Choroid plexus epithelial cell (primary cell): ENCODE data around the gene TMEM235.

ENCODE experiments used
- DNase-seq: peaks from one replicate; pipeline ENCODE4 v3.0.0-alpha.2; 2010; ENCODE audit warnings: low read depth
- H3K4me3 ChIP-seq: 2 replicates; pipeline ENCODE4 v1.5.1; 2011; ENCODE audit warnings: low read depth, mild to moderate bottlenecking, control low read depth, low read length, moderate library complexity
- TF ChIP-seq, protein P1 (sequence below): conservative IDR thresholded peaks from 2 replicates; pipeline ENCODE4 v1.5.1; 2011; ENCODE audit warnings: low read depth, mild to moderate bottlenecking, control low read depth, inconsistent platforms, low read length, moderate library complexity

Gene TMEM235

DNA sequence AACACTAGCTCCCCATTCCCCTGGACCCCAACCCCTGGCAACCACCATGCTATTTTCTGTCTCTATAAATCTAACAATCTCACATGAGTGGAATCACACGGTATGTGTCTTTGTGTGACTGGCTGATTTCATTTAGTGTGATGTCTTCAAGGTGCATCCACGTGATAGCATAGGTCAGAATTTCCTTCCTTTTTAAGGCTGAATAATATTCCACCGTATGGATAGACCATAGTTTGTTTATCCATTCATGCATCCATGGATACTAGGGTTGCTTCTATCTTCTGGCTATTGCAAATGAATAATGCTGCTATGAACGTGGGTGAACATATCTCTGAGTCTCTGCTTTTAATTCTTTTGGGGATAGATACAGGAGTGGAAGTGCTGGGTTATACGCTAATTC lies 43.9 kb downstream of the TMEM235 start:
- no peak overlapping the region for H3K4me3 ChIP-seq
- TF ChIP-seq, protein P1, sequence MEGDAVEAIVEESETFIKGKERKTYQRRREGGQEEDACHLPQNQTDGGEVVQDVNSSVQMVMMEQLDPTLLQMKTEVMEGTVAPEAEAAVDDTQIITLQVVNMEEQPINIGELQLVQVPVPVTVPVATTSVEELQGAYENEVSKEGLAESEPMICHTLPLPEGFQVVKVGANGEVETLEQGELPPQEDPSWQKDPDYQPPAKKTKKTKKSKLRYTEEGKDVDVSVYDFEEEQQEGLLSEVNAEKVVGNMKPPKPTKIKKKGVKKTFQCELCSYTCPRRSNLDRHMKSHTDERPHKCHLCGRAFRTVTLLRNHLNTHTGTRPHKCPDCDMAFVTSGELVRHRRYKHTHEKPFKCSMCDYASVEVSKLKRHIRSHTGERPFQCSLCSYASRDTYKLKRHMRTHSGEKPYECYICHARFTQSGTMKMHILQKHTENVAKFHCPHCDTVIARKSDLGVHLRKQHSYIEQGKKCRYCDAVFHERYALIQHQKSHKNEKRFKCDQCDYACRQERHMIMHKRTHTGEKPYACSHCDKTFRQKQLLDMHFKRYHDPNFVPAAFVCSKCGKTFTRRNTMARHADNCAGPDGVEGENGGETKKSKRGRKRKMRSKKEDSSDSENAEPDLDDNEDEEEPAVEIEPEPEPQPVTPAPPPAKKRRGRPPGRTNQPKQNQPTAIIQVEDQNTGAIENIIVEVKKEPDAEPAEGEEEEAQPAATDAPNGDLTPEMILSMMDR: no peak
- no peak for DNase-seq

DNA sequence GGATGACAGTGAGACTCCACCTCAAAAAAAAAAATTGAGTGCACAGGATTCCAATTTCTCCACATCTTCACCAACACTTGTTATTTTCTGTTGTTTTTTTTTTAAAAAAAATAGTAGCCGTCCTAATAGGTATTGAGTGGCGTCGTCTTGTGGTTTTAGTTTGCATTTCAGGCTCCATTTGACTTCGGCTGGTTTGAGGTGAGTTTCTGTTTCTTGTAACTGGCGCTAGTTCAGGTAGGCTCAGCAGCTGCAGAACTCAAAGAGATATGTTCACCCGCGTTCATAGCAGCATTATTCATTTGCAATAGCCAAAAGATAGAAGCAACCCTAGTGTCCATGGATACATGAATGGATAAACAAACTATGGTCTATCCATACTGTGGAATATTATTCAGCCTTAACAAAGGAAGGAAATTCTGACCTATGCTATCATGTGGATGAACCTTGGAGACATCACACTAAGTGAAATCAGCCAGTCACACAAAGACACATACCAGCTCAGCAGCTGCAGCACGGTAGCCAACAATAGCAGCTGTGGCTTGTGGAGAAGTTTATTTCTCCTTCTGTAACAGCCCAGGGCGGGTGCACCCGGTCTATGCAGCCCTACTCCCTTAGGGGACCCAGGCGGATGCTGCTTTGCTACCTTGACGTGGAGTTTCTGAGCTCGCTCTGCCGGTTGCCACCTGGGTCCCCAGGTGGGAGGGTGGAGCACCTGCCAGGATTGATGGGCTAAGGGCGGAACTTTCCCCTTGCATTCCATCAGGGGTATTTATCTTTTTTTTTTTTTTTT lies 44.9 kb downstream of the TMEM235 start:
- TF ChIP-seq, protein P1: no peak
- DNase-seq: no peak
- no peak overlapping the region for H3K4me3 ChIP-seq

DNA sequence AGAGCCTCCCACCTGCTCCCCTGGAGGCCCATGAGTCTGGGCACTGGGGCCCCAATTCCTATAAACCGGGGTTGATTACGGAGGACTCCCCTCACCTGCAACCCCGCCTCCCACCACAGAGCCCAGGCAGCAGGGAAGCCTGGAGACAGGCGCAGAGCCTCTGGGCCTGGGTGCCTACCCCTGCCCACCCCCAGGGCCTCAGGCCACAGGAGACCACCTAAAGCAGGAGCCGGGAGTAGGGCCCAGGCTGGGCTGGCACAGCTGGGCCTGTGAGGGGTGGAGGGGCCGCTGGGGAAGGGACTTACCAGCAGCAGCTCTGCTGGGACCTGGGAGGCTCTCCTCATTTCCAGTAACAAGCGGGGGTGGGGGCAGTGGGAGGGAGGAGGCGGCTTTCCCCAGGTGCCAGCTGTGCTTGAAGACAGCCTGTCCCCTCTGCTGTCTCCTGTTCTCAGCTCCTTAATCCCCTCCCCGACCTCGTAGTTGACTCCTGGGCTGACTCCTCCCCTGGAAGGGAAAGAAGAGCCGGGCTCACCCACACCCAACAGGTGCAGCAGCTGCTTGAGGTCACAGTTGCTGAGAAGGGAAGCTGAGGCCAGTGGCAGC lies 46.8 kb downstream of the TMEM235 start:
- no peak for DNase-seq
- TF ChIP-seq, protein P1: no peak
- no peak overlapping the region for H3K4me3 ChIP-seq

DNA sequence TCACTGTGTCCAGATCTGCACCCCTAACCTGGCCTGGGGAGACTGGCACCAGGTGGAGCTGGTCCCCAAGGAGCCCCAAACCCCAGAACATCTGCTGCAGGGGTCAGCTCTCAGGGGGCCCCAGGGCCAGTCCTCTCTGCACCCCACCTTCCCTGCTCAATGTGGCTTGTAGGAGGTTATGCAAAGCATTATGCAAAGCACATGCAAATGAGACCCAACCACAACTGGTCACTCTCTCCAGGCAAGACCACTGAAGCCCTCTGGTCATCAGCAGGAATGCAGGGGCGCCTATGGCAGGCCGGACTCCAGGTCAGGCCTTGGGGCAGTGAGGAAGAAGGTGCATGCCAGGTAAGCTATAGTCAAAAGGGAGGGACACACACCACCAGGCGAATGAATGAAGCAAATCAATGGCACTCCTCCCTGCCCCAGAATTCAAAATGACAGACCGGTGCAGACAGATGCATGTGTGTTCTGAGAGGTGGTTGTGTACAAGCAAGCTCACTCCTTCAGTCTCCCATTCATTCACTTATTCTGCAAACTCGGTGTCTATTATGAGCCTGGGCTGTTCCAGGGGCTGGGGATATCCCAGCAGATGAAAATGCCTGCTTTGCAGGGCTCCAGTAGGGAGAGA lies 48.0 kb downstream of the TMEM235 start:
- TF ChIP-seq, protein P1: no peak
- H3K4me3 ChIP-seq: no peak overlapping the region
- DNase-seq: no peak

DNA sequence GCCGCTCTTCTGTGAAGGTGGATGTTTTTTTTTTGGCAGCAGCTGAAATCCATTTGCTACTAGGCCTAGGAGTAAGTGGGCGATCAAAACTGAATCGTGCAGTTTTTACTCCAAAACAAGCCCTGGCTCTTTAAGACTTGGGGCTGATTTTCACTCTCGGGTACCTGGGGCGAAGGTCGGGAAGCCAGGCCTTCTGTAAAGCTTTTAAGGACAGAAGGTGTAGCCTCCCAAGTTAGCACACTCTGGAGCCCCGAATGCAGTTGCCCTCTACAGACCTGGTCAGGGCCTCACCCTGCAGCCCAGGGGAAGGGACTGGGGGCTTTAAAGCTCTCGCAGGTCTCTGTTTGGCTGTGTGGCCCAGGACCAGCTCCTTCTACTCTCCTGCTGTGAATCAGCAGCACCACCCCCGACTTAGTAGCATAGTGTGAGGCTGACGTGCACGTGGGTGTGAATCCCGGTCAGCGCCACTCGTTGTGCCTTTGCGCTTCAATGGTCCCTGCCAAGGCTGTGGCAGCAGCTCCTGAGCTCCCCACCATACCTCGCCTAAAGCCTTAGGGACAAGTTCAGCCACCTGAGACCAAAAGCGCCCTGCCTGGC lies 49.9 kb downstream of the TMEM235 start:
- TF ChIP-seq, protein P1: no peak
- H3K4me3 ChIP-seq: no peak overlapping the region
- no peak for DNase-seq

DNA sequence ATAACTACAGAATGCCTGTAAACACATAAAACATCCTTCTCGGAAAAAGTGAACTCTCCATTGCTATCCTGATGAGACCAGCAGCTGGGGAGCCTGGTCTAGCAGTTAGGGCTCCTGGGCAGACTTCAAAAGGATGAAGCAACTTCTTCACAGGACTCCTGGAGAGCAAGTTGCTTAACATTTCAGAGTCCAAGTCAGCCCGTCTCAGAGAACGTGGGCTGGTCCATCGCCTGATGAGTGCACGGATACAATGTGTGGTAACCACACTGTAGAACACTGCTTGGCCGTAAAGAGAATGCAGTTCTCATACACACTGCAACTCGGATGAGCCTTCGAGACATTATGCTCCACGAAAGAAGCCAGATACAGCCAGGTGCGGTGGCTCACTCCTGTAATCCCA lies 52.7 kb downstream of the TMEM235 start:
- H3K4me3 ChIP-seq: no peak overlapping the region
- DNase-seq: peak; percentile 99
- TF ChIP-seq, protein P1: peak; percentile 14
